Neural cell (in vitro differentiated cells): ENCODE data around the gene MIGA2.

Experiments used
- CTCF ChIP-seq: fragments of 450-650 bp; IDR thresholded peaks from 2 replicates; pipeline ENCODE4 v1.5.1; 2014; ENCODE audit warnings: antibody characterized with exemption, mild to moderate bottlenecking, moderate library complexity; ENCODE audit not compliant: poor library complexity, severe bottlenecking
- EP300 ChIP-seq: fragments of 450-650 bp; conservative IDR thresholded peaks from 2 replicates; pipeline ENCODE4 v1.6.1; 2014; ENCODE audit warnings: antibody characterized with exemption, mild to moderate bottlenecking, moderate library complexity; ENCODE audit not compliant: poor library complexity, severe bottlenecking
- EZH2 ChIP-seq: fragments of 200-600, 300-800 bp; shearing (Covaris generic), sonication (generic); IDR thresholded peaks from 2 replicates; pipeline ENCODE4 v1.6.1; 2014; ENCODE audit warnings: antibody characterized with exemption, low read length, borderline replicate concordance, mild to moderate bottlenecking; ENCODE audit not compliant: insufficient read depth, poor library complexity, severe bottlenecking
- MXI1 ChIP-seq: fragments of 450-650 bp; conservative IDR thresholded peaks from 2 replicates; pipeline ENCODE4 v1.6.1; 2014; ENCODE audit warnings: antibody characterized with exemption, mild to moderate bottlenecking; ENCODE audit not compliant: poor library complexity, severe bottlenecking
- POLR2AphosphoS5 ChIP-seq: IDR thresholded peaks from 2 replicates; pipeline ENCODE4 v1.6.1; 2012
- RAD21 ChIP-seq: fragments of 450-650 bp; conservative IDR thresholded peaks from 2 replicates; pipeline ENCODE4 v1.6.1; 2014; ENCODE audit warnings: antibody characterized with exemption, mild to moderate bottlenecking, moderate library complexity
- REST ChIP-seq: IDR thresholded peaks from 2 replicates; pipeline ENCODE4 v1.6.1; 2012; ENCODE audit warnings: borderline replicate concordance
- SMC3 ChIP-seq: fragments of 450-650 bp; conservative IDR thresholded peaks from 2 replicates; pipeline ENCODE4 v1.6.1; 2014; ENCODE audit warnings: antibody characterized with exemption, mild to moderate bottlenecking, moderate library complexity; ENCODE audit not compliant: poor library complexity
- TAF1 ChIP-seq: IDR thresholded peaks from 2 replicates; pipeline ENCODE4 v1.6.1; 2012; ENCODE audit warnings: low read depth

GRCh38 chr9:129014608-129015007 lies 21.8 kb upstream of the MIGA2 start:
- no peak for TF ChIP-seq EZH2
- TF ChIP-seq EP300 = no peak
- TF ChIP-seq CTCF = no peak
- TF ChIP-seq MXI1 = no peak
- TF ChIP-seq REST = no peak
- no peak for TF ChIP-seq RAD21
- no peak for TF ChIP-seq POLR2AphosphoS5
- no peak for TF ChIP-seq TAF1
- no peak for TF ChIP-seq SMC3
